ENCODE results near the gene ANAPC5.
A peak's percentile ranks its signal among the peaks of the same experiment; 100 is the strongest.
"Not testable (repeated sequence)": the region's sequence is repeated elsewhere in the genome, so short reads cannot be mapped to it uniquely, and the experiment has no call there.

ANAPC5 gene, protein sequence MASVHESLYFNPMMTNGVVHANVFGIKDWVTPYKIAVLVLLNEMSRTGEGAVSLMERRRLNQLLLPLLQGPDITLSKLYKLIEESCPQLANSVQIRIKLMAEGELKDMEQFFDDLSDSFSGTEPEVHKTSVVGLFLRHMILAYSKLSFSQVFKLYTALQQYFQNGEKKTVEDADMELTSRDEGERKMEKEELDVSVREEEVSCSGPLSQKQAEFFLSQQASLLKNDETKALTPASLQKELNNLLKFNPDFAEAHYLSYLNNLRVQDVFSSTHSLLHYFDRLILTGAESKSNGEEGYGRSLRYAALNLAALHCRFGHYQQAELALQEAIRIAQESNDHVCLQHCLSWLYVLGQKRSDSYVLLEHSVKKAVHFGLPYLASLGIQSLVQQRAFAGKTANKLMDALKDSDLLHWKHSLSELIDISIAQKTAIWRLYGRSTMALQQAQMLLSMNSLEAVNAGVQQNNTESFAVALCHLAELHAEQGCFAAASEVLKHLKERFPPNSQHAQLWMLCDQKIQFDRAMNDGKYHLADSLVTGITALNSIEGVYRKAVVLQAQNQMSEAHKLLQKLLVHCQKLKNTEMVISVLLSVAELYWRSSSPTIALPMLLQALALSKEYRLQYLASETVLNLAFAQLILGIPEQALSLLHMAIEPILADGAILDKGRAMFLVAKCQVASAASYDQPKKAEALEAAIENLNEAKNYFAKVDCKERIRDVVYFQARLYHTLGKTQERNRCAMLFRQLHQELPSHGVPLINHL

DNA sequence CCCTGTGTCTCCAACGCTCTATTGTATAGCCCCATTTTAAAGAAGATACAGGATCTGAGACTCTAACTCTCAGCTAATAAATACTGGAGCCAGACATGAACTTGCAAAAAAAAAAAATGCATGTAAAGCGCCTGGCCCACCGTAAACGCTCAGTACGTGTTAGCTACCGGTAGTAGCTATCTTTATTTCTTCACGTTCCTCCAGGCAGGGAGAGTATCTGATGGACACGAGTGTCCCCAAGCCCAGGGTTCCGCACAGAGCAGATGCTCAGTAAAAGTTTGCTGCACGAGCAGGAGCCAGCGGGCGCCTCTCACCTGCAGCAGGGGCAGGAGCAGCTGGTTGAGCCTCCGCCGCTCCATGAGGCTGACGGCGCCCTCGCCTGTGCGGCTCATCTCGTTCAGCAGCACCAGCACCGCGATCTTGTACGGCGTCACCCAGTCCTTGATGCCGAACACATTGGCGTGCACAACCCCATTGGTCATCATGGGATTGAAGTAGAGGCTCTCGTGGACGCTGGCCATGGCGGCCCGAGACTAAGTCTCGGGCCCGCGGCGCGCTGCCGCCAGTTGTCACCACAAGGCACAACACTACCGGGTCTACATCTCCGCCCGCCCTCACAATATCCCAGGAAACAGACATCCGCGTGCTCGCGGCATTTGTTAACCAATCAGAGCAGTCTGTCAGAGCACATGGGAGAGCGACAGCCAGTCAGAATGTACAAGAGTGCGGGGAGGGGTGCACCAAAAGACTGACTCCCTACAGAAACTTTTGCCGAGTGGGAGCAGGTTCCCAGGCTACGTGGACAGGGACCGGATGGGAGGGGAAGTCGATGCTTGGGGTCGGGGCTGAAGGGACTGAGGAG lies at the start of gene ANAPC5:
ANAPC5 (minus strand) TSS at position 592 of the 862 bp plus-strand sequence; CDS start at position 521, 71 bp downstream.
- DNase-seq = peak; percentile 100

DNA sequence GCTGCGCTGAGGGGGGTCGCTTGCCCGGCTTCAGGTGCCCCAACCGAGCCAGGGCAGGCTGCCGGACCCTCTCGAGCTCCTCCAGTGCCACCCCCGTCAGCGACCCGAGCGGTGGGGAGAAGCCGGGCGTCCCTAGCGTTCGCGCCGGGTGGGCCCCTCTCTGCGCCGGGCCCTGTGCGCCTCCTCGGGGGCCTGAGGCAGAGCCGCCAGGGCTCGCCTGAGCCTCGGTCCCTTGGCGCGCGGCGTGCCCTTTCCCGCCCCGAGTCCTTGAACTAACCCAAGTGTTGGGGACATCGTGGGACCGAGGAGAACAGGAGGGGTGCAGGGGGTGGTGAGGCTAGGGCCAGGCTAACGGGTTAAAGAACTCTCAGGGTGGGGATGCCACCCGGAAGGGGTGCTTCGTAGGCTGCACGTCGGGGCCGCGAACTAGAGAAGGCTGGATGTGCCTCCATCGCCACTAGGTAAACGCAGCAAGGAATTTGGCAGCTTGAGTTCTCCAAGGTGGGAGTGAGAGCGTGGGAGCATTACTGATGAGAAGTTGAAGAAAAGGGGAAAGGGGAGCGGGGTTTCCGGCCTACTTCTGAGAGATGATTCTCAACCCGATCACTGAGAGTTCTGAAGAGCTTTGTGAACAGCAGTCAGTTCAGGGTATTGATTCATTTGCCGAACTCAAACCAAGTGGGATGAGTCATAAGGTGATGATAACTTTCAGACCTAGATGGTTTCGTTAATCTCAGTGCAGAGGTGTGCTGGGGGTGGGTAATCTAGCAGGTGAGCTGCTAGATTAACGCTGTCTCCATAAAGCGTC lies 48.3 kb upstream of the ANAPC5 start:
- DNase-seq = peak; percentile 78

DNA sequence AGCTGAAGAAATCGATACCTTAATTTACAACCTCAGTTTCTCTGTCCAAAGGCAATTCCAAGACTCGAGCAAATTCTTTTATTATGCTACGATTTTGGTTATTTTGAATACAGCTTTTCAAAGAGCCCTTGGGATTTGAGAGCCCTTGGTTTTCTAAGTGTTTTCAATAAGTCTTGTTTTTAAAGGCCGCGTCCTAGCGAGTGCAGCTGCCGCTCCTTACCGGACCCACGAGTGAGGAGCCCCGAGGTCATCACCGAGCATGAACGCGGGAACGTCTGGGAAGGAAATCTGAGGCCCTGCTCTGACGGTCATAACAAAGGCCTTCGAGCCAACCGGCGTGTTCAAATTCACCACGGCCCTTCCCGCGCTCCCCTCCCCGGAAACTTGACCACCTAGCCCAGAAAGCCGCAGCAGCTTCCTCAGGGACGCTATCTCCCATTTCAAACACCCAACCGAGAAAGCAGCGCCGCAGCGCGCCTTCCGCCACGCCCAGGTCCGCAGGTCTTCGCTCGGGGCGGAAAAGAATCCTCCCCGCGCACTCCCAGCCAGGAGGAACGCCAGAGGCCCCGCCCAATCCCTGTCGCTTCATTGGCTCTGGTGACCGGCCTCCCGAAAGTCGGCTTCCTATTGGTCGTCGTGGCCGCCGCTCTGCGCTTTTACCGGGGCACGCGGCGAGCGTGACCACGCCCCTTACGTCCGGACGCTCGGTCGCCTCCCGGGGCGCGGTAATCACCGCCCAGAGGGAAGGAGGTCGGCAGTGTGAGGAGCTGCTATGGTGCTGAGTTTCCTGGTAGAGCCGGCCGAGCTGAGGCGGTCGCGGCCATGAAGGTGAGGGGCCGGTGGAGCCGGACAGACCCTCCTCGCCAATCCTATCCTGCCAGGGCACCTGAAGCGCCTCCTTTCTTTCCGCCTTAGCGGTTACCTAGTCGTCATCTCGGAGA lies 47.5 kb upstream of the ANAPC5 start, which contains the start of gene RNF34:
RNF34 (plus strand) TSS at position 728 of the 941 bp plus-strand sequence; CDS start at position 823, 95 bp downstream.
- peak; percentile 100 for DNase-seq

DNA sequence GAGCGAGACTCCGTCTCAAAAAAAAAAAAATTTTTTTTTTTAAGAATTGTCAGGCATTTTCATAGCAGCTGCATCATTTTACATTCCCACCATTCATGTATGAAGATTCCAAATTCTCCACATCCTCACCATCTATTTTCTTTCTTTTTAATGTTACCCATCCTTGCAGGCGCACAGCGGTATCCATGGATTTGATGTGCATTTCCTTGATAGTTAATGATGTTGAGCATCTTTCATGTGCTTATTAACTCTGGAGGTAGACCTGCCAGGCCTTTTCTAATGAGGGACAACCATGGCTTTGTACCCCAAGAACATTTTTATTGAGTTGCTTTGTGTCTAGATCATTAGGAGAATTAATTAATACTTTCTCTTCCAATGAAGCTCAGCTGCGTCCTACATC lies 46.1 kb upstream of the ANAPC5 start:
- no peak for DNase-seq

DNA sequence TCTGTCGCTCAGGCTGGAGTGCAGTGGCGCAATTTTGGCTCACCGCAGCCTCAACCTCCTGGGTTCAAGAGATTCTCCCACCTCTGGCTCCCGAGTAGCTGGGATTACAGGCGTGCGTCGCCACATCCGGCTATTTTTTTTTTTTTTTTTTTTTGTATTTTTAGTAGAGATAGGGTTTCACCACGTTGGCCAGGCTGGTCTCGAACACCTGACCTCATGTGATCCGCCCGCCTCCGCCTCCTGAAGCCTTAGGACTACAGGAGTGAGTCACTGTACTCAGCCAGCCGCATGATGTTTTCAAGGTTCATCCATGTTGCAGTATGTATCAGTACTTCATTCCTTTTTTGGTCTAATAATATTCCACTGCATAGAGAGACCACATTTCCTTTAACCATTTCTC lies 45.3 kb upstream of the ANAPC5 start:
- no peak for DNase-seq

DNA sequence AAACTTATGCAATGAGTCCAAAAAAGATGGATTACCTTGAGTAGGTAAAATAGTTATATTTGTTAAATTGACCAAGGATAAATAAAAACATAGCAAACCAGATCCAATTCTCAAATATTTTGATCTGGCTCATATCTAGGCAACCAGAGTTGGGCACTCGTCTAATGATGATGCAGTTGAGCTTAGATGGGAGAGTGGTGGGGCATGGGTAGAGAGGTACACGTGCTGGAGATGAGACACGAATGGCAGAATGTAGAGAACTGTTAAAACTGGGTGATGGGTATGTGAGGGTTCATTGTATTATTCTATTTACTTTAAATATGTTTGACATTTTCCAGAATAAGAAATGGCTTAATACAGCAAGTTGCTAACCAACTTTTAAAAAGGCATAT lies 40.1 kb upstream of the ANAPC5 start:
- no peak for DNase-seq

DNA sequence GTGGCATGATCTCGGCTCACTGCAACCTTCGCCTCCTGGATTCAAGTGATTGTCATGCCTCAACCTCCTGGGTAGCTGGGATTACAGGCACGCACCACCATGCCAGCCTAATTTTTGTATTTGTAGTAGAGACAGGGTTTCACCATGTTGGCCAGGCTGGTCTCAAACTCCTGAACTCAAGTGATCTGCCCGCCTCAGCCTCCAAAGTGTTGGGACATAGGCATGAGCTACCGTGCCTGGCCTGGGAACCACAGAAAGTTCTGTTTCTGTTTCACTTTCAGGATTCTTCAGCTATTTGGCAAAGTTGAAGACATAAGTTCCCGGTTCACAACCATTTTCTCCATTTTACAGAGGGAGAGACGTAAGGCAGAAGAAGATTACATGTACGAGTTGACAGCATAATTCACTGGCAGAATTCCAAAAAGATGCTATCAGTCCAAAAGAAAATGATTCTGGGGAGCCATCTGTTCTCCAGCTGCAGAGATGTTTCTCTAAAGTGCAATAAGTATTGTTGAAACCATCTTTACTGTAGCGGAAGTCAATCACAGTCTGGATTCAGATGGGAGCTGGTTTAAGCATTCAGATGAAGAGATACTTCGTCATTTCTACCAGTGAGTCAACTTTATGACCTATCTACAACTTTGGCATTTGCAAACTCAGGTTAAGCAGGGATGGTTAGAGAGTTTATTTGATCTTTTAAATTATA lies 39.6 kb upstream of the ANAPC5 start:
- no peak for DNase-seq

DNA sequence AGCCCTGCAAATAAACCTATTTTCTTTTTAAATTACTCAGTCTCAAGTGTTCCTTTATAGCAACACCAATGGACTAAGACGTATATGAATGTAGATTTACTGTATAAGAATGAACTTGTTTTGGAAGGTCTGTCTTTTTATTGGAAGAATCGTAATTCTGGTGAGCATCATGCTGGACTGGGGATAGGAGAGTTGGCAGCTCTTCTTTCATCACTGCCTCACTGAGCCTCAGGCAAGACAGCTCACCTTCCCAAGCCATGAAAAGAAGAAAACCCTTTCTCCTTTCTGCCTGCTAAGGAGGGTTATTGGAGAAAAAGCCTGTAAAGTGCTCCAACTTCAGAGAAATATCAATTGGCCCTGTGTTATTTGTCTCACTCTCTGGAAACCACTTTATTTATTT lies 38.6 kb upstream of the ANAPC5 start:
- no peak for DNase-seq

DNA sequence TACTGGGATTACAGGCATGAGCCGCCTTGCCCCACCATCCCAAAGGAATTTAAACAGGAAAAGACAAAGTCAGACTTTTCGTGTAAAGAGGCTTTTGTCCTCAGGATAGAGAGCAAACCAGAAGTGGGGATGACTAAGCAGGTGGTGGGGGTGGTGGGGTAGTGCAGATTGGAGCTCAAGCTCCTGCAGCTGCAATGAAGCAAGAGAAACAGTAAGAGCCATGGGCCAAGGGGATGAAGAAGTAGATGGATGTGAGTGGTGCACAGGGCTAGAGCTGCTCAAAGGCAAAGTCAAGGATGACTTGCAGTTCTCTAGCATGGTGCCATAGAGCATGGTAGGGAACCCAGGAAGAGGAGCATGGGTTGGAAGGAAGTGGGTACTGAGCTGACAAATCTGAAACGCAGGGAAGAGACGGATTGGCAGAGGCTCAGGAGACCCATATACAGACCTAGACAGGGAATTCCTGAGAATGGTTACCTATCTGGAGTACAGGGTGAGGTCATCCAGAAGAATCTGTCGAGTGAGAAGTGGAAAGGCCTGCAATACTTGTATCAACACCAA lies 36.3 kb upstream of the ANAPC5 start:
- peak; percentile 88 for DNase-seq

DNA sequence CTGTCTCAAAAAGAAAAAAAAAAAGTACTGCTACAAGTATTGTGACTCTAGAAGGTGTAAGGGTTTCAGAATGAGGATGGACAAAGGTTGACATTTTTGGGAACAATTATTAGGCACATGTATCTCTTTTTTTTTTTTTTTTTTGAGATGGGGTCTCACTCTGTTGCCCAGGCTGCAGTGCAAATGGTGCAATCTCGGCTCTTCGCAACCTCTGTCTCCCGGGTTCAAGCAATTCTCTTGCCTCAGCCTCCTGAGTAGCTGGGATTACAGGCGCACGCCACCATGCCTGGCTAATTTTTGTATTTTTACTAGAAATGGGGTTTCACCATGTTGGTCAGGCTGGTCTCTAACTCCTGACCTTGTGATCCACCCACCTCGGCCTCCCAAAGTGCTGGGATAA lies 32.7 kb upstream of the ANAPC5 start:
- DNase-seq = not testable (repeated sequence)

DNA sequence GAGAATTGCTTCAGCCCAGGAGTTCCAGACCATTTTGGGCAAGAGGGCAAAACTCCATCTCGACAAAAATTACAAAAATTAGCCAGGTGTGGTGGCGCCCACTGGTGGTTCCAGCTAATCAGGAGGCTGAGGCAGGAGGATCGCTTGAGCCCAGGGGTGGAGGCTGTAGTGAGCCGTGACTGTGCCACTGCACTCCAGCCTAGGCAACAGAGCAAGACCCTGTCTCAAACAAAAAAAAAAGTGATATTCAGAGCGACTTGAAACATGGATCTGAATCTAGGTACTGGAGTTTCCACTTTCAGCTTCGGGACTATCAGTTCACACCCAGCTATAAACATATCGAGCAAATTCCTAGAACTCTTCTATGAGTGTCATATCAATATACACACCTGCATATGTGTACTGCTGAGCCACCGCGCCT lies 31.4 kb upstream of the ANAPC5 start:
- no peak for DNase-seq

DNA sequence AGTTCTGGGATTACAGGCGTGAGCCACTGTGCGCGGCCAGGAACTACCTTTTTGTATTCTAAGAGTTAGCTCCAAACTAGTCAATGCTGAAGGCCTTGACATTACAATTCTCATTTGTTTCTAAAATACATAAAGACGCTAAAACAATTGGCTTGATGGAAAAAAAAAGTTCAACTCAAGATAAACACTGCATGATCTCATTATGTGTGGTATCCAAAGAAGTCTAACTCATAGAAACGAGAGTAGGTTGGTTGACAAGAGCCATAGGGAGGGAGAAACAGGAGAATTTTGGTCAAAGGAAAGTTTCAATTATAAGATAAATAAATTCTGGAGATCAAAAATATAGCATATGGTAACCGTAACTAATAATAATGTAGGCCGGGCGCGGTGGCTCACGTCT lies 27.7 kb upstream of the ANAPC5 start:
- DNase-seq = no peak

DNA sequence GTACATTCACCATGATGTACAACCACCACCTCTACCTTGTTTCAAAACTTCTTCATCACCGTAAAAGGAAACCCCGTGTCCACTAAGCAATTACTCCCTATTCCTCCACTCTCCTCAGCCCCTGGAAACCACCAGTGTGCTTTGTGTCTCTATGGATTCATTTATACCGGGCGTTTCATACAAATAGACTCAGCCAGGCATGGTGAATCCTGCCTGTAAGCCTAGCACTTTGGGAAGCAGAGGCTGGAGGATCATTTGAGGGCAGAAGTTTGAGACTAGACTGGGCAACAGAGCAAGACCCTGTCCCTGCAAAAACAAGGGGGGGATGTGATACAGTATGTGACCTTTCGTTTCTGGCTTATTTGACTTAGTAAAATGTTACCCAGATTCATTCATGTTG lies 26.5 kb upstream of the ANAPC5 start:
- DNase-seq = no peak

DNA sequence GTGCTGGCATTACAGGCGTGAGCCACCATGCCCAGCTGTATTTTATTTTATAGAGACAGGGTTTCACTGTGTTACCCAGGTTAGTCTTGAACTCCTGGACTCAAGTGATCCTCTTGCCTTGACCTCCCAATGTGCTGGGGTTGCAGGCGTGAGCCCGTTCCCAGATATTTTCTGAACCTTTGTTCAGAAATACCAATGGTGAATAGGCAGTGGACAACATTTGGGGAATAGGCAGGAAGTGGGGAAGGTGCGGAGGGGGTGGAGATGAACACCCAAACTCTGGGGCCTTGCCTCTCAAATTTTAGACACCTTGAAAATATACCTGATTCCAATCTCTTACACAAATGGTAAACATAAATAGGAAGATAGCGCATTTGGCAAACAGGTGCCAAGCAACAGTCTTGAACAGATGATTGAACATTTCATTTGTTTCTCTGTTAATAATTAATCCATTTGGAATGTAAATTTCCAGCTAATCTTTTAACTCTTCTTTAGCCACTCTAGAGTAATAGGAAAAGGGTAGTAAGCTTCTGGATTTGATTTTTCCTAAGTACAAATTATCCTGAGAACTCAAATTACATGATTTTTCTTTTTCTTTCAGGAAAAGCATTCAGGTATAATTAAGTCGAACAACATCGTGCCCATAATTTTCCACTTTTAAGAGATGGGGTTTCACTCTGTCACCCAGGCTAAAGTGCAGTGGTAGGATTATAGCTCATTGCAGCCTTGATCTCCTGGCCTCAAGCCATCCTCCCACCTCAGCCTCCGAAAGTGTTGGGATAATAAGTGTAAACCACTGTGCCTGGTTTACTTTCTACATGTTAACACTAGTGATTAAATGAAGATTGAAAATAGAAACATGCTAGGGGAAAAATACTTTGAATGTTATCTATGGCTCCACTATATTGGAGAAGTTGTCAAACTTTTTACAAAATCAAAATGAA lies 24.8 kb upstream of the ANAPC5 start:
- DNase-seq = no peak

DNA sequence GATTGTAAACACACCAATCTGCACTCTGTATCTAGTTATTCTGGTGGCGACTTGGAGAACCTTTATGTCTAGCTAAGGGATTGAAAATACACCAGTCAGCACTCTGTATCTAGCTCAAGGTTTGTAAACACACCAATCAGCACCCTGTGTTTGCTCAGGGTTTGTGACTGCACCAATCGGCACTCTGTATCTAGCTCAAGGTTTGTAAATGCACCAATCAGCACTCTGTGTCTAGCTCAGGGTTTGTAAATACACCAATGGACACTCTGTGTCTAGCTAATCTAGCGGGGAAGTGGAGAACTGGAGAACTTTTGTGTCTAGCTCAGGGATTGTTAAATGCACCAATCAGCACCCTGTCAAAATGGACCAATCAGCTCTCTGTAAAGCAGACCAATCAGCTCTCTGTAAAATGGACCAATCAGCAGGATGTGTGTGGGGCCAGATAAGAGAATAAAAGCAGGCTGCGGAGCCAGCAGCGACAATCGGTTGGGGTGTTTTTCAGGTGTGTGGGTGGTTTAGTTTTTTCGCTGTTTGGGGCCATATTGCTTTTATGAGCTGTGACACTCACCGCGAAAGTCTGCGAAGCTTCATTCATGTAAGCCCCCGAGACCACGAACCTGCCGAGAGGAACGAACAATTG lies 22.9 kb upstream of the ANAPC5 start:
- DNase-seq = not testable (repeated sequence)

DNA sequence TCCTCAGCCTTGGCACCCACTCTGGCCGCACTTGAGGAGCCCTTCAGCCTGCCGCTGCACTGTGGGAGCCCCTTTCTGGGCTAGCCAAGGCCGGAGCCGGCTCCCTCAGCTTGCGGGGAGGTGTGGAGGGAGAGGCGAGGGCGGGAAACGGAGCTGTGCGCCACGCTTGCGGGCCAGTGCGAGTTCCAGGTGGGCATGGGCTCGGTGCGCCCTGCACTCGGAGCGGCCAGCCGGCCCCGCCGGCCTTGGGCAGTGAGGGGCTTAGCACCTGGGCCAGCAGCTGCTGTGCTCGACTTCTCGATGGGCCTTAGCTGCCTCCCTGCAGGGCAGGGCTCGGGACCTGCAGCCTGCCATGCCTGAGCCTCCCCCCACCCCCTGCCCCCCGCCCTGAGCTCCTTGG lies 22.1 kb upstream of the ANAPC5 start:
- DNase-seq = not testable (repeated sequence)

DNA sequence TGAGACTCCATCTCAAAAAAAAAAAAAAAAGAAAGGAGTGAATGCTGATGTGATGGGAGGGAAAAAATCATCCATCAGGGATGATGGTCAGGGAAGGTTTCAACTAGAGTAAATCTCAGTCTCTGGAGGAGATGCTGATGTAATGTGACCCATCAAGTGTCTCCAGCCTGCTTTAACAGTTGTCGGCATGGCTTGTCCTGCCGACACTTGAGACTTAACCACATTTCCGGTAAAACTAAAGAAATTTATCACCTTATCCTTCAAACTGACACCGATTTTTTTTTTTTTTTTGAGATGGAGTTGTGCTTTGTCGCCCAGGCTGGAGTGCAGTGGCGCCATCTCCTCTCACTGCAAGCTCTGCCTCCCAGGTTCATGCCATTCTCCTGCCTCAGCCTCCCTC lies 21.5 kb upstream of the ANAPC5 start:
- no peak for DNase-seq

DNA sequence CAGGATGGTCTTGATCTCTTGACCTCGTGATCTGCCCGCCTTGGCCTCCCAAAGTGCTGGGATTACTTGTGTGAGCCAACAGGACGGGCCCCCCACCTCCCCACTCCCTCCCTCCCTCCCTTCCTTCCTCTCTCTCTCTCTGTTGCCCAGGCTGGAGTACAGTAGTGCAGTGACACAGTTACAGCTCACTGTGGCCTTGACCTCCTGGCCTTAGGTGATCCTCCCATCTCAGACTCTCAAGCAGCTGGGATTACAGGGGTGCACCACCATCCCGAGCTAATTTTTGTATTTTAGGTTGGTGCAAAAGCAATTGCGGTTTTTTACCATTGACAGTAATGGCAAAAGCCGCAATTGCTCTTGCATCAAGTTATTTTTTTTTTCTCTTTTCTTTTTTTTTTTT lies 19.2 kb upstream of the ANAPC5 start:
- no peak for DNase-seq
